HEK293 (cell line): Measurements from ENCODE around the gene KCNMA1.

Source experiments
- CTCF ChIA-PET: fragments of 350-600 bp; formaldehyde crosslinking; extraction: SDS; loops from one replicate; lab custom pipeline; 2021; ENCODE audit warnings: antibody characterized with exemption; lab: Yijun Ruan, JAX
- POLR2A ChIA-PET: fragments of 300-600 bp; formaldehyde crosslinking; extraction: SDS; loops from one replicate; lab custom pipeline; 2020; ENCODE audit warnings: antibody characterized with exemption, inconsistent platforms; lab: Yijun Ruan, JAX
- H3K27ac ChIP-seq: fragments of 200-500 bp; sonication (Bioruptor generic); 2 replicates; pipeline ENCODE4 v1.5.1; 2014; ENCODE audit warnings: low read depth, low read length, control low read depth, inconsistent platforms; ENCODE audit errors: extremely low read depth
- H3K36me3 ChIP-seq, 2 experiments: fragments of 200-500 bp in 1 of 2; sonication (Bioruptor generic) in 1 of 2; 1 replicate in 1 of 2; 2 replicates in 1 of 2; pipeline ENCODE4 v1.5.1; 2014 to 2017; ENCODE audit warnings: inconsistent platforms in 2 of 2, low read length in 2 of 2; ENCODE audit not compliant: control insufficient read depth in 2 of 2, insufficient read depth in 1 of 2
- H3K4me1 ChIP-seq: fragments of 200-500 bp; sonication (Bioruptor generic); 2 replicates; pipeline ENCODE4 v1.5.1; 2014; ENCODE audit warnings: mild to moderate bottlenecking, low read length, inconsistent platforms; ENCODE audit not compliant: control insufficient read depth, insufficient read depth
- H3K4me3 ChIP-seq: 2 replicates; pipeline ENCODE4 v1.5.1; 2011; ENCODE audit warnings: low read depth, mild to moderate bottlenecking, control low read depth, low read length, moderate library complexity
- H3K9me3 ChIP-seq: fragments of 200-500 bp; sonication (Bioruptor generic); 2 replicates; pipeline ENCODE4 v1.5.1; 2014; ENCODE audit warnings: low read depth, low read length, inconsistent platforms; ENCODE audit not compliant: control insufficient read depth, insufficient read depth
- AEBP2 ChIP-seq: fragments of 450-650 bp; formaldehyde crosslinking; IDR thresholded peaks from 2 replicates; pipeline ENCODE4 v1.5.1; 2016; ENCODE audit warnings: missing biosample characterization, missing genetic modification characterization, borderline replicate concordance
- BCL11A ChIP-seq: fragments of 450-650 bp; formaldehyde crosslinking; IDR thresholded peaks from 2 replicates; pipeline ENCODE4 v1.5.1; 2016; ENCODE audit warnings: low read depth, missing biosample characterization, missing genetic modification characterization
- KLF8 ChIP-seq: fragments of 450-650 bp; formaldehyde crosslinking; IDR thresholded peaks from 2 replicates; pipeline ENCODE4 v1.5.1; 2016; ENCODE audit warnings: missing biosample characterization, missing genetic modification characterization
- PRDM1 ChIP-seq: fragments of 450-650 bp; formaldehyde crosslinking; IDR thresholded peaks from 2 replicates; pipeline ENCODE4; 2016; ENCODE audit warnings: missing biosample characterization, missing genetic modification characterization
- PRDM6 ChIP-seq: fragments of 450-650 bp; formaldehyde crosslinking; IDR thresholded peaks from 2 replicates; pipeline ENCODE4 v1.5.1; 2017; ENCODE audit warnings: missing biosample characterization, missing genetic modification characterization
- WT1 ChIP-seq: fragments of 450-650 bp; formaldehyde crosslinking; IDR thresholded peaks from 2 replicates; pipeline ENCODE4 v1.5.1; 2016; ENCODE audit warnings: missing biosample characterization, missing genetic modification characterization
- ZNF24 ChIP-seq: fragments of 450-650 bp; formaldehyde crosslinking; IDR thresholded peaks from 2 replicates; pipeline ENCODE4 v1.5.1; 2016; ENCODE audit warnings: missing biosample characterization, missing genetic modification characterization
- ZNF248 ChIP-seq: fragments of 450-650 bp; formaldehyde crosslinking; IDR thresholded peaks from 2 replicates; pipeline ENCODE4 v1.5.1; 2017; ENCODE audit warnings: missing biosample characterization, missing genetic modification characterization
- ZNF311 ChIP-seq: fragments of 450-650 bp; formaldehyde crosslinking; IDR thresholded peaks from 2 replicates; pipeline ENCODE4 v1.5.1; 2017; ENCODE audit warnings: missing biosample characterization, missing genetic modification characterization, borderline replicate concordance
- ZNF366 ChIP-seq: fragments of 450-650 bp; formaldehyde crosslinking; conservative IDR thresholded peaks from 2 replicates; pipeline ENCODE4 v1.5.1; 2016; ENCODE audit warnings: missing biosample characterization, missing genetic modification characterization
- ZNF37A ChIP-seq: fragments of 450-650 bp; IDR thresholded peaks from 2 replicates; pipeline ENCODE4 v1.5.1; 2018; ENCODE audit warnings: missing biosample characterization, missing genetic modification characterization
- ZNF404 ChIP-seq: fragments of 450-650 bp; formaldehyde crosslinking; IDR thresholded peaks from 2 replicates; pipeline ENCODE4 v1.5.1; 2017; ENCODE audit warnings: missing biosample characterization, missing genetic modification characterization
- ZNF473 ChIP-seq: fragments of 450-650 bp; formaldehyde crosslinking; IDR thresholded peaks from 2 replicates; pipeline ENCODE4 v1.5.1; 2017; ENCODE audit warnings: missing biosample characterization, missing genetic modification characterization
- ZNF561 ChIP-seq: fragments of 450-650 bp; IDR thresholded peaks from 2 replicates; pipeline ENCODE4 v1.5.1; 2018; ENCODE audit warnings: missing biosample characterization, missing genetic modification characterization, borderline replicate concordance
- ZNF585B ChIP-seq: fragments of 450-650 bp; formaldehyde crosslinking; IDR thresholded peaks from 2 replicates; pipeline ENCODE4 v1.5.1; 2016; ENCODE audit warnings: missing biosample characterization, missing genetic modification characterization
- ZNF596 ChIP-seq: fragments of 450-650 bp; IDR thresholded peaks from 2 replicates; pipeline ENCODE4 v1.5.0; 2018; ENCODE audit warnings: missing biosample characterization, mild to moderate bottlenecking, missing genetic modification characterization, moderate library complexity
- ZNF660 ChIP-seq: fragments of 450-650 bp; IDR thresholded peaks from 2 replicates; pipeline ENCODE4 v1.5.1; 2018; ENCODE audit warnings: missing biosample characterization, mild to moderate bottlenecking, missing genetic modification characterization
- ZNF785 ChIP-seq: fragments of 450-650 bp; formaldehyde crosslinking; IDR thresholded peaks from 2 replicates; pipeline ENCODE4 v1.5.1; 2016; ENCODE audit warnings: missing biosample characterization, missing genetic modification characterization

The KCNMA1 gene

DNA sequence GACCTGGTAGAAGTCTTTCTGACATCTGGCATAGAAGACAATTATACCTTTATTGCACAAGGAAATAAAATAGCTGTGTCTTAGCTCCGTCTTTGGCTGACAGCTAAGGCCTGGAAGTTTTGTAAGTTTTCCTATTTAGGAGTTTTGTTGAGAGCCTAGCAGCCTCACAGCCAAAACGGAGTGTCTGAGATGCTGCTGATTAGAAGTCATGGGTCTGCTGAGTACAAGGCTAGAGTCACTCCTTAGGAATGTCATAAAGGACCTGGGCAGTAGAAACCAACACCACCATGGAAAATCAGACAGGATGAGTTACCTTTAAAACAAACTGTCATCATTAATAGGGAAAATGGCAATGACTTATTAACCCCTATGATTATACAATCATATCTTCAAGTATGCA is 442.5 kb downstream of the KCNMA1 start:
- CTCF ChIA-PET, result interaction anchor here (0.5 to 2.2 kb wide), 3 partner anchors 21 to 60 kb away, joined by 3 to 9 read pairs (median 4); no protein-coding TSS in a partner anchor
- 0 out of 2 replicates have a peak, but pooled peaks cover 5% of the 10 kb centered on the region for H3K4me1 ChIP-seq

GRCh38 chr10:77193001-77193400 is 444.6 kb downstream of the KCNMA1 start:
- CTCF ChIA-PET, result interaction anchor here (0.6 kb wide), 2 partner anchors 17 to 521 kb away, joined by 3 read pairs; no protein-coding TSS in a partner anchor
- POLR2A ChIA-PET, result no interaction called here
- TF ChIP-seq ZNF473 (no peak), ZNF248 (tag by site-specific recombination) (no peak), PRDM6 (tag by site-specific recombination) (0 out of 2 replicates have a peak, but pooled peaks have one; percentile 45)

More for the DNA sequence above, 442.5 kb downstream of the KCNMA1 start:
- Histone ChIP-seq H3K4me3 (no peak overlapping the region), H3K27ac (no peak overlapping the region), H3K9me3 (no peaks in the 10 kb centered on the region), H3K36me3 (no peaks in the 10 kb centered on the region)
- POLR2A ChIA-PET, result no interaction called here
- TF ChIP-seq AEBP2 (tag by site-specific recombination) (no peak), ZNF366 (tag by site-specific recombination) (peak; percentile 43; the same call in 1 of the 2 replicates), PRDM1 (0 out of 2 replicates have a peak, but pooled peaks have one; percentile 20), BCL11A (no peak), ZNF660 (tag by site-specific recombination) (no peak), ZNF561 (tag by site-specific recombination) (no peak), ZNF596 (no peak), WT1 (tag by site-specific recombination) (no peak)

DNA sequence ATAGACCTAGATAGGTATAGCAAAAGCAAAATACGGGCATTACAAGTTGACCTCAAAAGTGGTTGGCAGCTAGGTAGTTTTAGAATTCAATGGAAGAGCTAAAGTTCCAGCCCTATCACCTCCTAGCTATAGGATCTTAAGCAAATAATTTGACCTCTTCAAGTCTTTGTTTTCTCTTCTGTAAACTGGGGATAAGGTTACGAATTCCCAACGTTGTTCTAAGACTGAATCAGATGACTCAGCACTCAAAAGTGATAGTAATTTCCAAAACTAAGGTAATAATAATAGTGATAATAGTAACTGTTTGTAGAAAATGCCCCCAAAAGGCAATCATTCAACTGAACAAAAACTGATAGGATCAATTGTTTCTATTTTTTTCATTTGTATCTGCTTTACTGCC is 445.2 kb downstream of the KCNMA1 start:
- TF ChIP-seq ZNF311 (tag by site-specific recombination), result no peak
- TF ChIP-seq KLF8 (tag by site-specific recombination), result no peak
- TF ChIP-seq ZNF24, result no peak
- no peak for TF ChIP-seq ZNF37A (tag by site-specific recombination)
- no peak for TF ChIP-seq ZNF585B (tag by site-specific recombination)
- TF ChIP-seq ZNF404 (tag by site-specific recombination), result no peak
- TF ChIP-seq ZNF785, result no peak
- ChIA-PET POLR2A (no interaction called here), CTCF (interaction anchor here (0.6 to 1.8 kb wide), 3 partner anchors 17 to 451 kb away, joined by 3 to 8 read pairs (median 3); no protein-coding TSS in a partner anchor)

More at GRCh38 chr10:77193001-77193400, 444.6 kb downstream of the KCNMA1 start:
- Histone ChIP-seq H3K4me1 (peaks cover 5% of the 10 kb centered on the region), H3K36me3 (no peaks in the 10 kb centered on the region), H3K4me3 (no peak overlapping the region), H3K27ac (no peak overlapping the region), H3K9me3 (no peaks in the 10 kb centered on the region)

More for the DNA sequence above, 445.2 kb downstream of the KCNMA1 start:
- no peaks in the 10 kb centered on the region for H3K36me3 ChIP-seq
- no peak overlapping the region for H3K4me3 ChIP-seq
- peaks cover 8% of the 10 kb centered on the region for H3K4me1 ChIP-seq
- no peak overlapping the region for H3K27ac ChIP-seq
- no peaks in the 10 kb centered on the region for H3K9me3 ChIP-seq
